Neural cell (in vitro differentiated cells): ENCODE results near the gene SLC3A2. TPM values are rescaled to one million over a fixed set of nuclear protein-coding genes. Genes with fewer than 3 reads are reported as not detected.

Source experiments
- H2AFZ ChIP-seq: fragments of 200-600, 300-800 bp; sonication (generic), shearing (Covaris generic); 2 replicates; pipeline ENCODE4 v1.6.0; 2014; ENCODE audit warnings: low read depth, mild to moderate bottlenecking, antibody characterized with exemption, low read length, moderate library complexity
- H3F3A ChIP-seq: fragments of 200-600 bp; shearing (Covaris generic); 2 replicates; pipeline ENCODE4 v1.6.1; 2016; ENCODE audit warnings: mild to moderate bottlenecking, moderate library complexity, mixed read lengths, antibody characterized with exemption, low read length; ENCODE audit not compliant: insufficient read depth, poor library complexity, severe bottlenecking
- H3K27ac ChIP-seq: fragments of 200-600, 300-800 bp; sonication (generic), shearing (Covaris generic); 2 replicates; pipeline ENCODE4 v1.5.1; 2014; ENCODE audit warnings: mild to moderate bottlenecking, low read length, moderate library complexity
- H3K27me3 ChIP-seq: fragments of 300-800, 200-600 bp; sonication (generic), shearing (Covaris generic); 2 replicates; pipeline ENCODE4 v1.6.0; 2014; ENCODE audit warnings: mild to moderate bottlenecking, low read depth, low read length, moderate library complexity; ENCODE audit not compliant: insufficient read depth
- H3K36me3 ChIP-seq: fragments of 300-800, 200-600 bp; sonication (generic), shearing (Covaris generic); 2 replicates; pipeline ENCODE4 v1.5.1; 2014; ENCODE audit warnings: mild to moderate bottlenecking, antibody characterized with exemption, low read length, moderate library complexity; ENCODE audit not compliant: insufficient read depth
- H3K4me2 ChIP-seq: fragments of 300-800, 200-600 bp; sonication (generic), shearing (Covaris generic); 2 replicates; pipeline ENCODE4 v1.6.0; 2014; ENCODE audit warnings: mild to moderate bottlenecking, low read length
- H3K4me3 ChIP-seq: fragments of 300-800, 200-600 bp; sonication (generic), shearing (Covaris generic); 2 replicates; pipeline ENCODE4 v1.5.1; 2014; ENCODE audit warnings: mild to moderate bottlenecking, low read length, moderate library complexity
- H3K79me2 ChIP-seq: fragments of 200-600 bp; shearing (Covaris generic); replicated peaks from 2 replicates; pipeline ENCODE4 v1.6.0; 2014; ENCODE audit warnings: mild to moderate bottlenecking, low read length, moderate library complexity; ENCODE audit not compliant: insufficient read depth
- H3K9ac ChIP-seq: fragments of 300-800, 200-600 bp; sonication (generic), shearing (Covaris generic); 2 replicates; pipeline ENCODE4 v1.6.1; 2016; ENCODE audit warnings: mild to moderate bottlenecking, low read length, mixed read lengths
- H3K9me2 ChIP-seq: fragments of 200-600 bp; shearing (Covaris generic); 2 replicates; pipeline ENCODE4 v1.6.1; 2016; ENCODE audit warnings: mild to moderate bottlenecking, low read length, mixed read lengths; ENCODE audit not compliant: insufficient read depth
- H3K9me3 ChIP-seq: fragments of 200-600, 300-800 bp; sonication (generic), shearing (Covaris generic); 2 replicates; pipeline ENCODE4 v1.6.1; 2016; ENCODE audit warnings: mild to moderate bottlenecking, mixed run types, low read length, moderate library complexity, mixed read lengths
- H4K20me1 ChIP-seq: fragments of 200-600 bp; shearing (Covaris generic); 2 replicates; pipeline ENCODE4 v1.6.1; 2016; ENCODE audit warnings: mild to moderate bottlenecking, mixed run types; ENCODE audit not compliant: insufficient read depth
- CTCF ChIP-seq: fragments of 450-650 bp; IDR thresholded peaks from 2 replicates; pipeline ENCODE4 v1.5.1; 2014; ENCODE audit warnings: antibody characterized with exemption, mild to moderate bottlenecking, moderate library complexity; ENCODE audit not compliant: poor library complexity, severe bottlenecking
- EP300 ChIP-seq: fragments of 450-650 bp; conservative IDR thresholded peaks from 2 replicates; pipeline ENCODE4 v1.6.1; 2014; ENCODE audit warnings: antibody characterized with exemption, mild to moderate bottlenecking, moderate library complexity; ENCODE audit not compliant: poor library complexity, severe bottlenecking
- EZH2 ChIP-seq: fragments of 200-600, 300-800 bp; shearing (Covaris generic), sonication (generic); IDR thresholded peaks from 2 replicates; pipeline ENCODE4 v1.6.1; 2014; ENCODE audit warnings: antibody characterized with exemption, low read length, borderline replicate concordance, mild to moderate bottlenecking; ENCODE audit not compliant: insufficient read depth, poor library complexity, severe bottlenecking
- MXI1 ChIP-seq: fragments of 450-650 bp; conservative IDR thresholded peaks from 2 replicates; pipeline ENCODE4 v1.6.1; 2014; ENCODE audit warnings: antibody characterized with exemption, mild to moderate bottlenecking; ENCODE audit not compliant: poor library complexity, severe bottlenecking
- POLR2AphosphoS5 ChIP-seq: IDR thresholded peaks from 2 replicates; pipeline ENCODE4 v1.6.1; 2012
- RAD21 ChIP-seq: fragments of 450-650 bp; conservative IDR thresholded peaks from 2 replicates; pipeline ENCODE4 v1.6.1; 2014; ENCODE audit warnings: antibody characterized with exemption, mild to moderate bottlenecking, moderate library complexity
- REST ChIP-seq: IDR thresholded peaks from 2 replicates; pipeline ENCODE4 v1.6.1; 2012; ENCODE audit warnings: borderline replicate concordance
- SMC3 ChIP-seq: fragments of 450-650 bp; conservative IDR thresholded peaks from 2 replicates; pipeline ENCODE4 v1.6.1; 2014; ENCODE audit warnings: antibody characterized with exemption, mild to moderate bottlenecking, moderate library complexity; ENCODE audit not compliant: poor library complexity
- TAF1 ChIP-seq: IDR thresholded peaks from 2 replicates; pipeline ENCODE4 v1.6.1; 2012; ENCODE audit warnings: low read depth
- polyA plus RNA-seq: library from polyadenylated mRNA; depleted of rRNA; stranded (reverse); fragments of >200 nt; gene quantifications from 2 replicates; pipeline ENCODE4 v1.2.3, GENCODE V29; 2014

Gene SLC3A2
- polyA plus RNA-seq, 1 donor from 2014 or later: 176 TPM

- H3K4me2 ChIP-seq: no peak overlapping the region
- H3K9me2 ChIP-seq: no peaks in the 10 kb centered on the region
- H3K9ac ChIP-seq: no peak overlapping the region
- no peaks in the 10 kb centered on the region for H3K9me3 ChIP-seq
- H3K79me2 ChIP-seq: peaks cover 7% of the 10 kb centered on the region
- no peaks in the 10 kb centered on the region for H3F3A ChIP-seq
- no peaks in the 10 kb centered on the region for H4K20me1 ChIP-seq
- H3K4me3 ChIP-seq: no peak overlapping the region
- no peak overlapping the region for H3K27ac ChIP-seq
- no peaks in the 10 kb centered on the region for H3K36me3 ChIP-seq
- H2AFZ ChIP-seq: no peak overlapping the region
- no peak for TF ChIP-seq SMC3
- no peak for TF ChIP-seq EP300
- no peak for TF ChIP-seq POLR2AphosphoS5
- no peak for TF ChIP-seq MXI1
- TF ChIP-seq CTCF: no peak
- no peak for TF ChIP-seq EZH2
- no peak for TF ChIP-seq REST
- H3K27me3 ChIP-seq: no peaks in the 10 kb centered on the region
Measured at GRCh38 chr11:62863687-62864335, 16.9 kb upstream of the SLC3A2 start.

GRCh38 chr11:62865635-62866034 lies 15.1 kb upstream of the SLC3A2 start:
- Histone ChIP-seq H4K20me1 (no peaks in the 10 kb centered on the region), H3K9me3 (no peaks in the 10 kb centered on the region), H3K9me2 (no peaks in the 10 kb centered on the region), H3K27ac (no peak overlapping the region), H3K27me3 (no peaks in the 10 kb centered on the region), H3K79me2 (peaks cover 7% of the 10 kb centered on the region), H3K36me3 (no peaks in the 10 kb centered on the region), H3K9ac (no peak overlapping the region), H3F3A (no peaks in the 10 kb centered on the region), H3K4me3 (no peak overlapping the region), H3K4me2 (no peak overlapping the region), H2AFZ (no peak overlapping the region)
- TF ChIP-seq CTCF (no peak), POLR2AphosphoS5 (no peak), SMC3 (no peak), TAF1 (no peak), RAD21 (no peak), EZH2 (no peak), MXI1 (no peak)
